NCI-H2107 (cell line): ENCODE results near the gene PTN.
"Not testable (repeated sequence)": the region's sequence is repeated elsewhere in the genome, so short reads cannot be mapped to it uniquely, and the experiment has no call there.

Experiments used
- DNase-seq: peaks from one replicate; lab custom pipeline; 2025; lab: John Stamatoyannopoulos, UW

Gene PTN

DNA sequence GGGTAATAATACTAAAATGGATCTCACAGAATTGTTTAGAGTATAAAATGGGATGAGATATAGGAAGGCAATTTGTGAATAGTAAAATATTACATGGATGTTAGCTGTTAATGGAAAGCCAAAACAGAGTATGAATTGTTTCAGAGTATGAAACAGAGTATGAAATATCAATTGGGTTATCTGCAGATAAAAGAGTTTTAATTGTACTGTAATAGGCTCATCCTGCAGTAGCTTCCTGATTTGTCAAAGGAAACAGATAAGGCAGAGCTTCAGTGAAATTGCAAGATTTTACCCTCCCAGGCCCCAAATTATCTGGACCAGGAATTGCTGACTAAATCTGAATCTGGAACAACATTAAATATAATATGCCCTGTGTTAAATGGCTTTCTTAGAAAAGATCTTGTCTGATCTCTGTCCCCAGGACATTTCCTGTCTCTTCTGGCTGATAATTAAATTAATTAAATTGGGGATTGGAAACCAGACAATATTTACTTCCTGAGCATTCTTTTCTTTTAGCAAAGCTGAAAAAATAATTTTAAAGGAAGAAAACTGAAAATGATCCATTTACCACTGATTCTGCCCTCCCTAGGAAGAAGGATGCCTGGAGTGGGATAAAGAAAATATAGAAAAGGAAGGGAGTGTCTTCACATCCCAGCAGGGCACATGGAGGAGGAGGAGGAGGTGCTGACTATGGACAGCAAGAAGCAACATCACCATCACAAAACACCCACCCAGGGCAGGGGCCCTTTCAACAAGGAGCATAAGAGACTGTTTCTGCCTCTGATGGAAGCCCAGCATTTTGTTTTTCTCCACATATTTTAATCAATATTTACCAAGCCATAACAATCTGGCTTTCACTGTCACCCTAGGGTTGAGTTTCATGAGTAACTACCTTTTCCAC lies 18.5 kb downstream of the PTN start:
- DNase-seq, result no peak

DNA sequence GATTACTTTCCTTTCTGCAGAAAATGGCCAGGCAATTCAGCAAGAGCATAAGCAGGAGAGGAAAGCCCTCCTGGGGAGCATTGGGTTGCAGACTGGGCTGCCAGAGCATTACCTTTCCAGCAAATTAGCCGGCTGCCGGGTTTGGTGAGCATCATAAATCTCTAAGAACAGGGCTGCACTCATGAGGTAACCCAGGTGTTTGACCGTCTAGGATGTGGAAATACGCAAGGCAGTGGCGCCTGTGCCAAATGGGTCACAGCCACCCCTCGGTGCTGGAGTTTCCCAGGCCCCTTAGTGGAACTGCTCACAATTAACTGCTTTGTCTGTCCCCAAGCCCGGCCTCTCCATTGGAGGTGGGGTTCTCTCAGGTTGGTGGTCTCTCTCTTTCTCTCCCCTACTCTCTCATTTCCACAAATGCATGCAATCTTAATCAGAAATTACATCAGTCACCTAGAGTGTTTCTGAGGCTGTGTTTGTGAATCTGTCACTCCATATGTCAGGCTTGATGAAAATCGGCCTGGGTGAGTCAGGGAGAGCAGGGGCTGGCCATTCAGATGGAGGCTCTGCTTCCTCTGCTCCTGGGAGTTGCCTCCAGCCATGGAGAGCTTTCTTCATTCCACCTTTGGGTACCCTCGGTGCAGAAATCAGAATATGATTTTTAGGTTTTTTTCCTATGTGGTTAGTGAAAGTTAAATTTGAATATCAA lies 26.7 kb downstream of the PTN start:
- no peak for DNase-seq

DNA sequence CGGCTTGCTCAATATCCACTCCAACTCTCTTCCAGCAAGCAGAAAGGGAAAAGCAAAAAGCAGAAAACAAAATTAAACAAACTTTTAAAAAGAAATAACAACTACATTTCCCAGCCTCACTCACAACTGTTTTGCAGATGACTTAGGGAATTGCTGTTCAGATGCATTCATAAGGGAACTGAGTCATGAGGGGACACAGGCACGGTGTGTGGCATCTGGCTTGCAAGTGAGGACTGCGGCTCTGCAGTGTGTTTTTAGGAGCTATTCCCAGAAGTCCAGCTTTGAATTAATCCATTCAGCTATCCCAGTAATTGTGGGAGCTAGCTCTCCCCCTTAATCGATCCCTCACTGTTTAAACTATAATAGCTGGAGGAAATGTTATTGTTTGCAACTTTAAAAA lies 30.3 kb downstream of the PTN start:
- DNase-seq, result no peak

DNA sequence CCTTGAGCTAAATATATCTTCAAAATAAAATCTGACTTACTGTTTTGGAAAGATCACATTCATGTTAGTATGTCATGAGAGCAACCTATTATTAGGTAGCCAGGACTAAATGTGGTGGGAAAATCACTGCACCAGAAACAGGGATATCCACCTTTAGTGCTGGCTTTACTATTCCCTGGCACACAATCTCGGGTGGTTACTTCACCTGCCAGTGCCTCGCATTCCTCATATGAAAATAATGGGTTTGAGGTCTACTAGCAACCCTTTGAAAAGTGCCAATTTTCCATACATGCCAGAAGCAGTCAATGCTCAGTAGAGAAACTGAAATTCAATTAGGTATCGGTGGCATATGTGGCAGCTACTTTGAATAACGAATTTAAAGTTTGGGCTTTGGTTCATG lies 36.8 kb downstream of the PTN start:
- DNase-seq, result no peak

DNA sequence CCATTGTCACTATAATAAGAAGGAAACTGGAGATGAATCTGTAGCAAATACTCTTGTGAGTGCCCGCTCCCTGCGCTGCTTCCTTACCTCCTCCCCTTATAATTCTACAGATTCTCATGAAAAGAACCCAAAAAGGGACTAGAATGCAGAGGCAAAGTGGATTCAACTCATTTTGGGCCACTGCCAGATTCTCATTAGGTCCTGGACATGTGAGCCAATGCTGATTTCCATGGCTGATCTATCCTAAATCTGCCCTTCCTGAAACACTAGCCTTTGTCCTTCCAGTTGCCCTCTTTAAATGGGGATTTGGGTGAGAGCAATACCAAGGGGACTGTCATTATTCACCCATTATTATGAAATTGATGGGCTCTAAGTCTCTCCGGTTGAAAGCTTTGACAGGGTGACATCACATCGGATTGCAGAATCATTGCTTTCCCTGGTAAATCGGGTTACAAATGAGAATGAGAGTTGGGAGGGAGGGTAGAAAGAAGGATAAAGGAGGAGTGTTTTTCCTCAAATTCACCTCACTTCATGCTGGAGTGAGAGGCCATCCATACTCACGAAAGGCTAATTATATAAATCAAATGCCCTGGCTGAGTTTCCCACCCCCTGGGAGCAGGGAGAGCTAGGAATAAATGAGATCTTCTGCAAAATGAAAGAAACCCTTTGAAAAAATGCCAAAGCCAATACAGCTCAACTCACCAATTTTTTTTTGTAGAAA lies 37.5 kb downstream of the PTN start:
- DNase-seq, result no peak

DNA sequence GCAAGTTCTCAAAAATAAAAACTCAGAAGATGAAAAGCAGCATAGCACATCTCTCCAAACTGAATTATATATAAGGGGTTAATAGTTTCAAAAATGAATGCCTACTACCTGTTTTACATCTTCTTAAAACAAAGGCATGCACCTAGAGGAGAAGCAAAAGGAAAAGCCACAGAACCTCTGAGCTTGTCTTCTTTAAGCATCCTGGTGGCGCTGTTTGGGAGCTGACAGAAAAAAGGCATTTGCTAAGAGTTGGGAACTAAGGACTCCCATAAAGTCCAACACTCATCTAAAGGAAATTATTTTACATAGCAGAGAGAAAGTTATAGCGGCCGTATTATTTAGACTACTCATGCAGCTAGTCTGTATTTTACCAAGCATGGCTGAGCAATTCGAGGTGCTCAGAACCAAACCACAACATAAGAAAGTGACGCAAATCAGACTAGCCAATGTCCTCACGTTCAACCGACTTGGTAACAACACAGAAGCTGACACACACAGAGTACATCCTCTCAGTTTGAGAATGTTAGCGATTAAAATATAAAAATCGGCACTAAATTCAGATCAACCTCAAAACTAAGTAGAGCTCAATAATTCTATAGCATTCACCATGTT lies 38.8 kb downstream of the PTN start:
- DNase-seq, result no peak

DNA sequence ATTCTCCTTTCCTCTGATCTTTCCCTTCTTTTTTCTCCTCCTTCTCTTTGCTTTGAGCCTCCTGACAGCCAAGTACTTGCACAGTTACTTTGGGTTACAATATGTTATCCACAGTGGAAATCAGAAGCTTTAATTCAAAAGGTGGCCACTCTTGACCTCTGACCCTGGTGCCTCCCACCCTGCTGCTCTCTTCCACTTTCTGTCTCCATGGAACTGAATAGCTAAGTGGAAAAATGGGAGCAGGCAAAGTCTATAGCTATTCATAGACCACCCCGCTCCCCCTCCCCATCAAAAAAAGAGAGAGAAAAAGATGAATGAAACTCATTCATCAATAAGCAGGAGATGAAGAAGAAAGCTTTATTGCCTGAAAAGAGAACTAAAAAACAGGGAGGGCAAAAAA lies 39.4 kb downstream of the PTN start:
- DNase-seq, result no peak

DNA sequence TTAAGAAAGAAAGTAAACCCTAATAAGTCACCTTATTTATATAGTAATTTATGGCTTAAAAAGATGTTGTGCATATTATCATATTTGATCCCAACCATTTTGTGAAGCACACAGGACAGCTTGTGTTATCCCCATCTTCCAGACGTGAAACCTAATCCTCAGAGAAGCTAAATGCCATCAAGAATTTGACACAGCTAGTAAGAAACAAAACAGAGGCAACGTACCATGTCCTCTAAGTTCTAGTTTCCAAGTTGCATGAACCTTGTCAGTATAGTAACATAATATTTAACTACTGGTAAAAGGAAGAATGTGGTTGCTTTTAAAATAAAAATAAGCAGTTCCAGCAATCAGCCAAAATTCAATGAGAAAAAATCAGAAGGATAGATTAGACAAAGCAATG lies 41.5 kb downstream of the PTN start:
- DNase-seq, result no peak

DNA sequence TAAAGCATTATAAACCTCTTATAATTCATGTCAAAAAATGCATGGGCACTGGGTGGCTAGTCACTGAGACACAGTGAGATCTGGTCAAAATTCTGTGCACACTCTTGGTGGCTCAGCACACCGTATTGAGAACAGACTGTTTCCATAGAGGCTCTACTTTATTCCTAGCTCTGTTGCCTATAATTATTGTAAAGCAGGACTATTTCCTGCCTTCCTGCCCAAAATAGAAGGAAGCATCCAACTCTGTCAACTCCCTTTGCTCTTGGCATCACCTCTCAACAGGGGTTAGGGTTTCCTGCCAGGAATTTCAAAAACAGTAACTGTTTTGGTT lies 45.1 kb downstream of the PTN start:
- no peak for DNase-seq

DNA sequence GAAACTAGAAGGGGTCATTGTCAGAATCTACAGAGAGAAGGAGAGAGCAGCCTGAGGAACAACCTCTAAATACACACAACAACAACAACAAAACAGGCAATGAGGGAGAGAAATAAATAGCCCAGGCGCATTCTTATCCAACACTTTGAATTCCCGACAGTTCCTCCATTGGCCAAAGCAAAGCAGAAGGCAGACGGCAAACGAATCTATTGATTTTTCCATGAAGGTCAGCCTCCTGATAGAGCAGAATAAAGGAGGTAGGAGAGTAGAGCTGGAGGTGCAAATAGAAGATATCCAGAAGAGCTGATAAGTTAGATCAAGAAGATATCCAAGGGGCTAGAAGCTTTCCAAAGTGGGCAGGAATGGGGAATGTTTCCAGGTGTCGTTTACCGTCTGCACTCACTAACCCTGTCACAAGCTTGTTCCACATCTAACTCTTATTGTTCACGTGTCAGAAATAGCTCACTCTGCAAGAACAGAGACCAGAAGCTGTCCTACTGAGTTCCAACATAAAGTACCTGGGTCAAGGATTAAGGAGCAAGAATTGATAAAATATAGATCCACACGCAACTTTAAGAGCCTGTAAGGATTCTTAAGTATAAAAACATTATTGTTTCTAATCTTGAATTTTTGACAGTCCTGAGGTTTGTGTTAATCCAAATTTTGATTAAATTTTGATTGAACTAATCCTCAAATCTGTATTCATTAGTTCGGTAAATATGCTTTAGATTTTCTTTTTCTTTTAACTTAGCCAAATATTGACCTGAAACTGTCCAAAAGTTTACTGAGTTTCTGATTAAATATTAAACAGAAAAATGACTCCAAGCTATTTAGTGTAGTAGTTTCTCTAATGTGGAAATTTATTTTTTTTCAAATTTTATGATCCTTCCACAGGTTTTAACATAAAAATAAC lies 45.7 kb downstream of the PTN start:
- no peak for DNase-seq

DNA sequence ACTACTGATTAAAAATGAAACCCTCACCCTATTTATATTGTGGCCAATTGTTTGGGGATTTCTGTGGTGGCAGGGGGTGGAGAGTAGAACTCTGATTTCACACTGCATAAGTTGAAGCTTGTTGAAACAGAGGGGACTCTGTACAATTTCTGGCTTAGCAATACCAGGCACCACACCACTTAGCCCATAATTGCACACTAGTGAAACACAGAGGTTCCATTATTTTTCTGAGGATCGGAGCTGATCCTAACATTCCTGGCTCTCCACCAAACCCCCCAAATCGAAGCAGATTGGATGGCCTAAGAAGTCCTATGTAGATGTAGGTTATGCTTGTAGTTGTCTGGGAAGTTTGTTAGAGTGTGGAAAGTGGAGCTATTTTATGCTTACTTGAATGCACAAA lies 47.0 kb downstream of the PTN start:
- no peak for DNase-seq

DNA sequence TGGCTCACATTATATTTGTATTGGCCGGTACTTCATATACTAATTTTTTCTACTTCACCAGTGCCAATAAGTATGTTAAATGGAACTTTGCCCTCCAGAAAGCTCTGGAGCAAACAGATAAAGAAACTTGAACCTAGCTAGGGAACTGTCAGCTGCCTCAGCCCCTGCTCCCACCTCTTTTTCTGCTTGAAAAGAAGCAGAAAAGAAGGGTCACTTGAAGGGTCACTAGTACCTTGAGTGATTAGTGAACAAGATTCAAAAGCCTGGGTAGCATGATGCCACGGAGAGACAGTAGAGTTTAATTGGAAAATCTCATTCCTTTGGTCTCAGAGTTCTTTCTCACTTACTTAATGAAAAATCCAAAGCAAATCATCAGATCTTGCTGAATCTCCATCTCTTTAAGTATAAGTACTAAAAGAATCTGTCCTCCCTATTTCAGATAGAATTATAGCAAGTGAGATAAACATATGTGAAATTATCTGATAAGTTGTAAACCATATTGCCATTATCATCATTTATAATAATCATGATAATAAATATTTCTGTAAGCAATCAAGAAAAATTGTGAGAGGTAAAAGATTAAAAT lies 47.7 kb downstream of the PTN start:
- no peak for DNase-seq

DNA sequence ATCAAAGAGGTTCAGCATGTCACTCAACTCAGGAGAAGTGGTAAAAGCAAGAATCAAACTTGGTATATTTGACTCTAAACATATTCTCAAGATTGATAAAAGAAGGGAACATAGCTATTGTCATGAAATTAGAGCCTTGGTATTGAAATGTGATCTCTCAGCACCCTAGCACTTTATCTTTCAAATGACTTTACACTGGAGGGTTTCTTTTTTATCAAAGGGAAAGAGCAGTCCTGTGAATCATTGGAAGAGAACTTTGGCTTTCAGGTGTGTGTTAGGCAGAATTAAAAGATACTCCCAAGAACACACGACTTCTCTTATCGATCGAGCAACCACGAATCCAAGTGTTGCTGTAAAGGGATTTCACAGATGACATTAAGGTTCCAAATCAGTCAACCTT lies 54.4 kb downstream of the PTN start:
- DNase-seq, result no peak

DNA sequence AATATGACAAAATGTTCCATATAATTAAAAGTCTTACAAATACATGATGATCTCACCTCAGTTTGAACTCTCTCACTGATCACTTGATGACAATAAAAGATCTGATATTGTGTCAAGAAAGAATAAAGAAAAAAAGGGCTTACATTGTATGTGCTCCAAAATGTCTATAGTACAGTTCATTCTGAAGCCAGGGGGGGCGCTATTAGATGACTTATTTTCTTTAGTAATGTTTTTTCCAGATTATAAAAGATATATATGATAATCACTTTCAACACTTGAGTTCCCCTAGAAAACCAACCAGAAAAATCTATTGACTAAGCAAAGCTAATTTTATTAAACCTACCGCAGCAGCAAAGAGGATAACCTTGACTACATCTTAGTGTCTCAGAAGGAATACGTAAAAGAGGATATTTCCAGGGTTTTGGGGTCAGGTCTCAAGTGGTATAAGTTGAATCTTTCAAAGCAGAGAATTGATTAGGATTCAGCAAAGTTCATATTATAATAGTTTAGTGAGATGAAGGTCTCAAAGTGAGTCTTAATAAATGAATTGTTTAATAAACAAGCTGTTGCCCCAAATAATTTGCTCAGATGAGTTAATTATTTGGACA lies 55.8 kb downstream of the PTN start:
- no peak for DNase-seq

DNA sequence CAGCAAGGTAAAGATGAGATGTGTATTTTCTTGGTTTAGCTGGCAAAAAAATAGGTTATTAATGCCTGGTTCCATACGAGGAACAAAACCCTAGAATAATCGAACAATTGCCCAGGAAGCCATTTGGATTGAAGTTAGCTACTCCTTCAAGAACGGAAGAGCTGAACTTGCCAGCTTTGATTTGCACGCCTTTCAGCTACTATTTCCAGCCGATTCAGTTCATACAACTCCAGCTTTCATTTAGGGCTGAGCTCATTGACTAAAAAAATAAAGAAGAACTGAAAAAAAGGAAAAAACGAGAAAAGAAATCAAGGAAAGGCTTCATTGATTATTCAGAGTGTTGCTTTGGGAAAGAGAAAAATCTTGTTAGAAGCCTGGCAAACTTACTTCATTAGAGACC lies 60.4 kb downstream of the PTN start:
- DNase-seq, result no peak

DNA sequence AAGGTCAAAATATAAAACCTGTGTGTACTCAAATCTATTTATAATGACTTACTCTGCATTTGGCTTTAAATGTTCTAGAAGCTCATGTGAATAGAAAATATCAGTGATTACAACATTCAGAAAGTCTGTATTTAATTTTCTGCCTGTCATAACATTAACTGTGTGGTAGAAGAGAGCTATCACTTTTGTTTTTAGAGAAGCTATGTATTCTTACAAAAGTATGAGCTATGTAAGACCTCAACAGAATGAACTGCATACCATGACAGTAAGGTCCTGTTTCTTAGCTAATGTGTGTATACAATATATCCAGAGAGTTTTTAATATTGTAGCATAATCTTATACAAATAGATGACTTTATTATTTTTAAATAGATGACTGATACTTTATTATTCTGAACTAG lies 61.5 kb downstream of the PTN start:
- DNase-seq, result no peak

DNA sequence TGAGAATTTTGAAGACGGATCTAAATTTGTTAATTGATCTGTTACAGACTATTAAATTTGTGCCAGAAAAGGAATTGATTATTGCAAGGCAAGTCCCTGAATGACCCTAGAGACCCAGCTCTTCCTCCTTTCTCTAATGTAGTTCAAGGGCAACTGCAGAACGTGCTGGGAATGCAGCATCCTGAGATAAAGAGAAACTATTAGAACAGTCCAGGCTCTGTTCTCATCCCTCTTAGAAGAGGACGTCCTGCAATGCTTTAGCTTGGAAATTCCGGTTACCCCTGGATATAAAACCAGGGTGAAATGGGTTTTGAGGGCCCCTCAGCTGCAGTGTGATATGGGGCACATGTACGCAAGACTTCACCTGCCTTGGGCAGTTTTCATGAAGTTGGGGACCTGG lies 67.3 kb downstream of the PTN start:
- no peak for DNase-seq

DNA sequence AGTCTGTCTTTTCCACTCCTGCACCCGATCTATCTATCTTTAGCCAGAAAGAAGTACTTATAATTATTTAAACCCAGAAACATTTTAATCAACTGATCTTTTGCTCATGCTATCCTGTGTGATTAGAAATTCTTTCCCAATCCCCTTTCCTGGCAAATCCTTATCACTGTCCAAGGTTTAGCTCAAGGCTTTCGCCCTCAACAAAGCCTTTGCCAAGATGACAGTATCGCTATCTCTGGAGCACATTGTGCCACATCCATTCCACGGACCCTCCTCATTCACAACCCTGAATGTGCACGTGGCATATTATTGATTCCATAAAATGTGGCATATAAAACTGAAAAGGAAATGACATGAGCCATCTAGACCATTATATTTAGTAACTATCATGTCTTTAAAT lies 71.3 kb downstream of the PTN start:
- DNase-seq, result no peak

DNA sequence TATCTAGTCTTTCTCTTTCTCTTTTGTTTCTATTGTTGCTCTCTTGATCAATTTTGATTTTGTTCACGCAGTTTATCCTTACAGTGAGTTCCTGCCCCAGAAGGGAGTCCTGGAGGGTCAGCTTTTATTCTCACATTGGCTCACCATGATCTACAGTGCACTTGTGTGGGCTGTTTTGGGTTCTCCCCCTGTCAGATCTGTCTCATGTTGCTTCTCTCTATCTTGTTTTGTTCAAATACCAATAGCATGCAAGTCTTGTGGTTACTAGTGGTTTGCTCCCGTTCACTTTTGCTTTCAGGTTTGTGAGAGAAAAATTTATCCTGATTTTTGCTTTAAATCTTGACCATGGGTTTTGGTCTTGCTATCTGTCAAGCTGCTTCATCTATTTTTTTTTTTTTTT lies 74.3 kb downstream of the PTN start:
- DNase-seq, result no peak

DNA sequence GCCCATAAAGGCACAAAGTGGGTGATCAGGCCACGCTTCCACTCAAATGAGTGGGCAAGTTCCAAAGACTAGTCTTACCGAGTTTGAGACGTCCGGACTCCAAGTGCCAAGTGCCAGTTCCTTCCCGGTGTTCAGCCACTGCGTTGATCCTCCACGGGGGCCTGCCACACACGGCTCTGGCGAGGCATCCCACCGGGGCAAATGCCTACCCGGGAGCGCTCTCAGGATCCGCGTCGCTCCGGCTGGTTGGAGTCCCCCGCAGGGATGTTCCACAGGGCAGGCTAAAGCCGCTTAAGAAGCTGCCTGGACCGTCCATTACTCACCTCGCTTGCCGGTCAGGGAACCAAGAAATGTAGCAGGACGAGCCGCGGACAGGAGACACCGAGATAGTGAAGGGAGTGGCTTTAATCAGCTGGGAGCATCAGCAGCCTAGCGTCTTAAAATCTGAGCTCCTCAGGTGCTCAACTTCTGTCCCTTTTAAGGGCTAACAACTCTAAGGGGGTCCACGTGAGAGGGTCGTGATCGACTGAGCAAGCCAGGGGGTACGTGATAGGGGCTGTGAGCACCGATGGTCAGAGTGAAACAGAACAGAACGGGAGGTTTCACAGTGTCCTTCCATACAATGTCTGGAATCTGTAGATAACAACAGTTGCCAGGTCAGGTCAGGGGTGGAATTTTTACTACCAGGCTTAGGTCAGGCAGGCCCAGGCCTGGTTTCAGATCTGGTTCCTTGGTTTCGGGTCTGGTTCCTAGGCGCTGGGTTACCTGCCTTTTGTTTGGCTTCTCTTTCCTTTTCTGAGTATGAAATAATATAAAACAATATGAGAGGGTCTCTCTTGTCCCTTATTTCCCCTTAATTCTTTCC lies 75.3 kb downstream of the PTN start:
- DNase-seq, result not testable (repeated sequence)
